Parathyroid adenoma (tissue), 2 donors: Measurements from ENCODE around the gene GPATCH11.

Experiments
- H2AFZ ChIP-seq: fragments of 300-600 bp; sonication (generic); one replicate; pipeline ENCODE4 v1.7.0; 2017; ENCODE audit warnings: antibody characterized with exemption, mild to moderate bottlenecking
- H3K27ac ChIP-seq: fragments of 300-600 bp; sonication (generic); one replicate; pipeline ENCODE4 v1.7.0; 2017
- H3K27me3 ChIP-seq: fragments of 300-600 bp; sonication (generic); one replicate; pipeline ENCODE4 v1.7.0; 2017; ENCODE audit warnings: low read length; ENCODE audit not compliant: control insufficient read depth, insufficient read depth
- H3K36me3 ChIP-seq: fragments of 300-600 bp; sonication (generic); one replicate; pipeline ENCODE4 v1.7.0; 2017; ENCODE audit warnings: low read length; ENCODE audit not compliant: control insufficient read depth, insufficient read depth
- H3K4me1 ChIP-seq: fragments of 300-600 bp; sonication (generic); one replicate; pipeline ENCODE4 v1.7.0; 2017; ENCODE audit warnings: control low read depth
- H3K4me2 ChIP-seq: fragments of 300-600 bp; sonication (generic); one replicate; pipeline ENCODE4 v1.7.0; 2017; ENCODE audit warnings: low read length
- H3K4me3 ChIP-seq: fragments of 300-600 bp; sonication (generic); one replicate; pipeline ENCODE4 v1.7.0; 2017; ENCODE audit warnings: low read depth, low read length
- H3K79me2 ChIP-seq: fragments of 300-600 bp; sonication (generic); one replicate; pipeline ENCODE4 v1.7.0; 2017; ENCODE audit warnings: control low read depth
- H3K9ac ChIP-seq: fragments of 300-600 bp; sonication (generic); one replicate; pipeline ENCODE4 v1.7.0; 2017; ENCODE audit warnings: mild to moderate bottlenecking
- H3K9me3 ChIP-seq: fragments of 300-600 bp; sonication (generic); one replicate; pipeline ENCODE4 v1.7.0; 2017; ENCODE audit warnings: low read length; ENCODE audit not compliant: control insufficient read depth
- CTCF ChIP-seq: fragments of 300-600 bp; sonication (generic); IDR thresholded peaks from one replicate; pipeline ENCODE4 v1.7.0; 2017; ENCODE audit warnings: antibody characterized with exemption, mild to moderate bottlenecking
- donor health status: primary hyperparathyroidism.

GPATCH11 gene

GRCh38 chr2:37102588-37102987 is 18.3 kb downstream of the GPATCH11 start:
- Histone ChIP-seq H3K4me3 (no peak overlapping the region), H3K4me2 (no peak overlapping the region), H3K27ac (no peak overlapping the region), H3K4me1 (no peaks in the 10 kb centered on the region), H3K9me3 (no peaks in the 10 kb centered on the region), H3K27me3 (no peaks in the 10 kb centered on the region), H3K9ac (no peak overlapping the region), H3K36me3 (no peaks in the 10 kb centered on the region), H3K79me2 (no peaks in the 10 kb centered on the region), H2AFZ (no peak overlapping the region)
- no peak for TF ChIP-seq CTCF

- Histone ChIP-seq H3K27ac (no peak overlapping the region), H2AFZ (no peak overlapping the region), H3K27me3 (no peaks in the 10 kb centered on the region), H3K4me2 (no peak overlapping the region), H3K4me1 (no peaks in the 10 kb centered on the region), H3K36me3 (no peaks in the 10 kb centered on the region), H3K9me3 (no peaks in the 10 kb centered on the region), H3K79me2 (no peaks in the 10 kb centered on the region), H3K9ac (no peak overlapping the region), H3K4me3 (no peak overlapping the region)
- TF ChIP-seq CTCF: no peak
These were observed 19.9 kb downstream of the GPATCH11 start for GRCh38 chr2:37104178-37104577.

GRCh38 chr2:37105150-37105549 is 20.8 kb downstream of the GPATCH11 start:
- no peak overlapping the region for H3K4me3 ChIP-seq
- no peak overlapping the region for H3K4me2 ChIP-seq
- no peak overlapping the region for H3K9ac ChIP-seq
- H3K9me3 ChIP-seq: no peaks in the 10 kb centered on the region
- H2AFZ ChIP-seq: no peak overlapping the region
- no peak for TF ChIP-seq CTCF
- no peaks in the 10 kb centered on the region for H3K36me3 ChIP-seq
- H3K4me1 ChIP-seq: no peaks in the 10 kb centered on the region
- H3K27ac ChIP-seq: no peak overlapping the region
- no peaks in the 10 kb centered on the region for H3K27me3 ChIP-seq
- H3K79me2 ChIP-seq: no peaks in the 10 kb centered on the region

- H3K36me3 ChIP-seq: no peaks in the 10 kb centered on the region
These were observed 25.2 kb downstream of the GPATCH11 start for GRCh38 chr2:37109523-37109922.

More at GRCh38 chr2:37109523-37109922, 25.2 kb downstream of the GPATCH11 start:
- H3K27ac ChIP-seq: no peak overlapping the region
- H3K9ac ChIP-seq: no peak overlapping the region
- H3K79me2 ChIP-seq: no peaks in the 10 kb centered on the region
- H3K27me3 ChIP-seq: no peaks in the 10 kb centered on the region
- no peak for TF ChIP-seq CTCF
- no peak overlapping the region for H3K4me2 ChIP-seq
- no peaks in the 10 kb centered on the region for H3K4me1 ChIP-seq
- no peaks in the 10 kb centered on the region for H3K9me3 ChIP-seq
- no peak overlapping the region for H3K4me3 ChIP-seq
- no peak overlapping the region for H2AFZ ChIP-seq
